ENCODE results near the gene PRR29.
A peak's percentile ranks its signal among the peaks of the same experiment; 100 is the strongest.

GRCh38 chr17:64028874-64029464 lies 30.8 kb downstream of the PRR29 start:
- TF ChIP-seq CTCF (conservative IDR thresholded peaks at IDR 0.05; ENCODE audit: low read length) (peak; percentile 94), EZH2phosphoT487 (IDR thresholded peaks at IDR 0.05; ENCODE audit: borderline replicate concordance, low read depth, low read length) (no peak)
